ENCODE results near the gene FAM114A1.

DNA sequence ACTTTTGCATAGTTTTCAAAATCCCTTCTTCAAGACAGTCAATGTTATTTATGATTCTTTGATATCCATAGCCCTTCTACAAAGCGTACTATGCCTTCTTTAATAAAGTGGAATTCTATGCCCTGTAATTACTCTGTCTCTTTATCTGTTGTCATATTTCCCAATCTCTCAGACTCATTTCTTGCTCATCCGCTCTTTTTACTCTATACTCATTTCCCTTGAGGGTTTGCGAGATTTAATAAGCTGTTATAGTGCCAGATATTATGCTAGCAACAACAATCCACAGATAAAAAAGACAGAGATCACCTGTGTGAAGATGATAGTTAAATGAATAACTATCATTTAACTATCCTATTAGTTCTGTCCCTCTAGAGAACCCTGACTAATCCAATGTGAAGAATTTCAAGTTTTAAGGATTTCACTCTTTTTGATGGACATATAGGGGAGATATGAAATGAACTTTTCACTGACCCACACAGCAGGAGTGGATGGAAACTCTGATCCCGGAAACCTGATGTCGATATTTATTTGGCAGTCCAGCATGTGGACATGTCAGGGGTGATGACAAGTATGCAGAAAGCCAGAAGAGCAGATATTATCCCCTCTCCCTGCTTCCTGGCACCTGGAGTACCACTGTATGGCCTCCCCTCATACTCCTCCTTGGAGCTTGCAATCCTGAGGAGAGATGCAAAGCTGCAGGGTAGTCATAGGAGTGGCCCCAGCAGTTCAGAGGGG lies 114.9 kb downstream of the FAM114A1 start:
- no peak for TF ChIP-seq EZH2 (IDR thresholded peaks at IDR 0.05; ENCODE audit: low read depth, low read length, severe bottlenecking)
- no peak for TF ChIP-seq EGR1 (IDR thresholded peaks at IDR 0.05; ENCODE audit: borderline replicate concordance, low read depth, low read length)
- TF ChIP-seq, protein P1, sequence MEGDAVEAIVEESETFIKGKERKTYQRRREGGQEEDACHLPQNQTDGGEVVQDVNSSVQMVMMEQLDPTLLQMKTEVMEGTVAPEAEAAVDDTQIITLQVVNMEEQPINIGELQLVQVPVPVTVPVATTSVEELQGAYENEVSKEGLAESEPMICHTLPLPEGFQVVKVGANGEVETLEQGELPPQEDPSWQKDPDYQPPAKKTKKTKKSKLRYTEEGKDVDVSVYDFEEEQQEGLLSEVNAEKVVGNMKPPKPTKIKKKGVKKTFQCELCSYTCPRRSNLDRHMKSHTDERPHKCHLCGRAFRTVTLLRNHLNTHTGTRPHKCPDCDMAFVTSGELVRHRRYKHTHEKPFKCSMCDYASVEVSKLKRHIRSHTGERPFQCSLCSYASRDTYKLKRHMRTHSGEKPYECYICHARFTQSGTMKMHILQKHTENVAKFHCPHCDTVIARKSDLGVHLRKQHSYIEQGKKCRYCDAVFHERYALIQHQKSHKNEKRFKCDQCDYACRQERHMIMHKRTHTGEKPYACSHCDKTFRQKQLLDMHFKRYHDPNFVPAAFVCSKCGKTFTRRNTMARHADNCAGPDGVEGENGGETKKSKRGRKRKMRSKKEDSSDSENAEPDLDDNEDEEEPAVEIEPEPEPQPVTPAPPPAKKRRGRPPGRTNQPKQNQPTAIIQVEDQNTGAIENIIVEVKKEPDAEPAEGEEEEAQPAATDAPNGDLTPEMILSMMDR (IDR thresholded peaks at IDR 0.05; ENCODE audit: control extremely low read depth in 1 of 3, insufficient read depth in 1 of 3, low read depth in 1 of 3, low read length in 3 of 3) = no peak
- TF ChIP-seq BCL11A (IDR thresholded peaks at IDR 0.05; ENCODE audit: low read depth in 2 of 2, low read length in 2 of 2) = no peak
- TF ChIP-seq POLR2AphosphoS5 (IDR thresholded peaks at IDR 0.05; ENCODE audit: low read depth, low read length) = no peak
- no peak for TF ChIP-seq RAD21 (IDR thresholded peaks at IDR 0.05 in 1 of 2, conservative IDR thresholded peaks at IDR 0.05 in 1 of 2; ENCODE audit: low read depth in 2 of 2, low read length in 2 of 2)
- TF ChIP-seq BRCA1 (IDR thresholded peaks at IDR 0.05; ENCODE audit: low read depth, low read length) = no peak
- TF ChIP-seq SAP30 (IDR thresholded peaks at IDR 0.05; ENCODE audit: insufficient read depth, insufficient replicate concordance, low read length) = no peak
- TF ChIP-seq, protein P2, sequence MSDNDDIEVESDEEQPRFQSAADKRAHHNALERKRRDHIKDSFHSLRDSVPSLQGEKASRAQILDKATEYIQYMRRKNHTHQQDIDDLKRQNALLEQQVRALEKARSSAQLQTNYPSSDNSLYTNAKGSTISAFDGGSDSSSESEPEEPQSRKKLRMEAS (IDR thresholded peaks at IDR 0.05) = no peak
- TF ChIP-seq POLR2A (IDR thresholded peaks at IDR 0.05; ENCODE audit: control extremely low read depth in 1 of 2, low read depth in 2 of 2, low read length in 2 of 2) = no peak
- TF ChIP-seq TCF12 (IDR thresholded peaks at IDR 0.05; ENCODE audit: low read depth, low read length) = no peak

All from H1 (cell line).